Stomach (tissue), 9 donors: ENCODE results near the gene AMIGO1. TPM values are rescaled to one million over a fixed set of nuclear protein-coding genes. Genes with fewer than 3 reads are reported as not detected.

Source experiments
- DNase-seq, 2 donors: peaks; one replicate each; pipeline versions ENCODE4 v3.0.0 to v3.0.0-alpha.2; 2013 to 2019
- H3K27ac ChIP-seq, 5 donors: fragments of 200-600 bp in 4 of 5; sonication (generic) in 4 of 5; one replicate each; pipeline ENCODE4 v1.5.1; 2013 to 2019; ENCODE audit warnings: mild to moderate bottlenecking in 1 of 5, moderate library complexity in 1 of 5
- H3K27me3 ChIP-seq, 3 donors: fragments of 200-600 bp; sonication (generic); one replicate each; pipeline ENCODE4 v1.5.1; 2017 to 2019; ENCODE audit warnings: mixed run types in 1 of 3
- H3K36me3 ChIP-seq, 4 donors: fragments of 200-600 bp; sonication (generic); 1 replicate in 3 of 4; 2 replicates in 1 of 4; pipeline ENCODE4 v1.5.1; 2016 to 2019
- H3K4me1 ChIP-seq, 4 donors: fragments of 200-600 bp; sonication (generic); one replicate each; pipeline ENCODE4 v1.5.1; 2016 to 2019
- H3K4me3 ChIP-seq, 4 donors: fragments of 200-600 bp; sonication (generic) in 3 of 4; one replicate each; pipeline ENCODE4 v1.5.1; 2016 to 2019; ENCODE audit warnings: mild to moderate bottlenecking in 1 of 4
- H3K9me3 ChIP-seq, 4 donors: fragments of 200-600 bp; sonication (generic); one replicate each; pipeline ENCODE4 v1.5.1; 2016 to 2019
- EP300 ChIP-seq: sonication (generic); formaldehyde crosslinking; IDR thresholded peaks from one replicate; pipeline ENCODE4 v1.6.1; 2017; ENCODE audit warnings: antibody characterized with exemption
- POLR2A ChIP-seq, 4 donors: fragments of 450-650 bp; IDR thresholded peaks; one replicate each; pipeline ENCODE4 v1.6.1; 2016; ENCODE audit warnings: antibody characterized with exemption in 4 of 4, control low read depth in 2 of 4, mild to moderate bottlenecking in 1 of 4, moderate library complexity in 1 of 4
- POLR2AphosphoS5 ChIP-seq, 3 donors: sonication (generic); formaldehyde crosslinking; IDR thresholded peaks; one replicate each; pipeline ENCODE4 v1.6.1; 2016; ENCODE audit warnings: antibody characterized with exemption in 3 of 3
- WGBS, 5 donors: extraction: QIAGEN DNeasy Blood & Tissue Kit in 3 of 5; methylation state at CpG; one replicate each; pipeline versions ENCODE4 v1.1.5 to v1.1.7; 2013 to 2018; 5-methylcytosine and 5-hydroxymethylcytosine counted together
- intact Hi-C: fragments of 100-400 bp; cut with DNase I; formaldehyde crosslinking; loops from one replicate; pipeline ENCODE4 v1.15.1; 2023; ENCODE audit warnings: low total_unique reads
- polyA plus RNA-seq, 3 donors: library from polyadenylated mRNA; stranded (reverse); fragments of 200-250 nt; gene quantifications; one replicate each; pipeline ENCODE4 v1.2.3, GENCODE V29; 2013
- total RNA-seq, 5 donors: library from RNA; depleted of rRNA; stranded (reverse); fragments of >200 nt; gene quantifications; one replicate each; pipeline versions ENCODE4 v1.1.0 to v1.2.3, GENCODE V29; 2014 to 2016
- TF ChIP-seq, protein P1 (sequence below), 7 experiments: fragments of 450-650 bp in 4 of 7; fragments of 200-600 bp in 3 of 7; sonication (generic) in 3 of 7; IDR thresholded peaks; one replicate each; pipeline ENCODE4 v1.5.1; 2016 to 2019; ENCODE audit warnings: antibody characterized with exemption in 7 of 7, control low read depth in 2 of 7, mild to moderate bottlenecking in 1 of 7
- donor health status: healthy with polysubstance abuse.
- donor health status: Bipolar disorder and iron deficiency.
- donor health status: healthy.

AMIGO1 gene
- total and polyA plus RNA-seq, 8 donors: 1.3 to 25.7 (median 2.2) TPM

DNA sequence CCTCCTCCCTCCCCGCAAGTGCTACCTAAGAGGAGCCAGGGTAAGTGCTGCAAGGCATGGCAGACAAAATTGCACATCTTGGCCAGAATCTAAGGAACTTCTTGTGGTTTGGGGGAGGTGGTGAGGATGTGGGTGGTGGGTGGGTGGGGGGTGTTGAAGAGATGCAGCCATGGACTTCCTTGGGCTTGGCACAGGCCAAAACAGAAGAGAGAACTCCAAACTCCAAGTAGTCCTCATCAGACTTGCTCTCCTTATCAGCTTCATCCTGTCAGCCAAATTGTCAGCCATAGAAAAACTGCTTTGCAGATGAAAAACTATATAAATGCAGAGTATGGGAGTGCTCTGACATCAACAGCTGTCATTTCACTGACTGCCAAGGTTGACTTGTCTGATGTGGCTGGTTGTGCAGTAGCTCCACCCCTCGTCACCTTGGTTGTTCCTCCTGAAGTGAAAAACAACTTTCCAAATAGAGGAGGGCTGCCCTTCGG is 7.1 kb downstream of the AMIGO1 start:
- 67 to 87% (median 73%) methylated on average over 2 to 3 of the region's 3 CpGs for WGBS, 5 donors
- no peaks in the 10 kb centered on the region for H3K27me3 ChIP-seq
- H3K4me1 ChIP-seq: peaks cover 34 to 76% (median 48%) of the 10 kb centered on the region in 4 donors
- TF ChIP-seq POLR2AphosphoS5 (IDR thresholded peaks at IDR 0.05): no peak
- TF ChIP-seq EP300: no peak
- no peak for TF ChIP-seq POLR2A (IDR thresholded peaks at IDR 0.05)
- TF ChIP-seq, protein P1, sequence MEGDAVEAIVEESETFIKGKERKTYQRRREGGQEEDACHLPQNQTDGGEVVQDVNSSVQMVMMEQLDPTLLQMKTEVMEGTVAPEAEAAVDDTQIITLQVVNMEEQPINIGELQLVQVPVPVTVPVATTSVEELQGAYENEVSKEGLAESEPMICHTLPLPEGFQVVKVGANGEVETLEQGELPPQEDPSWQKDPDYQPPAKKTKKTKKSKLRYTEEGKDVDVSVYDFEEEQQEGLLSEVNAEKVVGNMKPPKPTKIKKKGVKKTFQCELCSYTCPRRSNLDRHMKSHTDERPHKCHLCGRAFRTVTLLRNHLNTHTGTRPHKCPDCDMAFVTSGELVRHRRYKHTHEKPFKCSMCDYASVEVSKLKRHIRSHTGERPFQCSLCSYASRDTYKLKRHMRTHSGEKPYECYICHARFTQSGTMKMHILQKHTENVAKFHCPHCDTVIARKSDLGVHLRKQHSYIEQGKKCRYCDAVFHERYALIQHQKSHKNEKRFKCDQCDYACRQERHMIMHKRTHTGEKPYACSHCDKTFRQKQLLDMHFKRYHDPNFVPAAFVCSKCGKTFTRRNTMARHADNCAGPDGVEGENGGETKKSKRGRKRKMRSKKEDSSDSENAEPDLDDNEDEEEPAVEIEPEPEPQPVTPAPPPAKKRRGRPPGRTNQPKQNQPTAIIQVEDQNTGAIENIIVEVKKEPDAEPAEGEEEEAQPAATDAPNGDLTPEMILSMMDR (IDR thresholded peaks at IDR 0.05): no peak
- peaks cover 6 to 29% (median 26%) of the 10 kb centered on the region in 4 donors for H3K36me3 ChIP-seq
- H3K27ac ChIP-seq: peak overlapping the region in 4 of 5 donors; percentile 29 to 56 (median 40)
- intact Hi-C loops: no loop called here
- H3K4me3 ChIP-seq: no peak overlapping the region
- no peaks in the 10 kb centered on the region for H3K9me3 ChIP-seq
- DNase-seq: peak in 1 of 2 donors; percentile 51

DNA sequence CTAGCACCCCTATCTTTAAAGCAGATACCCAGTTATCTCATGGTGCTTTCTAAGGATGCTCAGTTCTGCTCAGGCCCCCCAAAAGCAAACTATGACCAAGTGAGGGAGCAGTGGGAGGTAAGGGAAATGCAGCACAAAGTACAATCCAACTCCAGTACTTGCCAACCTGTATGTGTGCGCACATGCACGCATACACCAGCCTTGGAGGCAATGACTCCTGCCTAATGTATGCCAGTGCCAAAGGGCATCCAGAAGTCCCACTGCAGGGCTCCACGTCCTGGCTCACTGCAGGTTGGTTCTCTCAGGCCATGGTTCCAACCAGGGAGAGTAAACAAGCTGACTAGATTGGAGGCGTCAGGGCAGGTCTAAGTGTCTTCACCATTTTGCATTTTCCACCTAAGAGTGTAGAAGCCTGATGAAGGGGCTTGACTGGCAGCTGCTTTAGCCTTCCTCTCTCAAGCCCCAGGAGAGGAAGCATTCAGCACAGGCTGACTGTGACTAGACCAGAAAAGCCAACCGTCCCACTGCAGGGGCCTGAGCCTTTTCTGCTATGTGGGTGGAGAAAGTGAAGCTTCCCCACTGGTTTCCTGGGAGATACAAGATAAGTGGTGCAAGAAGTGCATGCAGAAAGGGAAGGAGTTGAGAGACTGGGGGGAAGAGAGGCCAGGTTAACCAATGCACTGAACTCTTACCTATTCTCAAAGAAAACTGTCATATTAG is 7.7 kb downstream of the AMIGO1 start:
- H3K27me3 ChIP-seq: no peaks in the 10 kb centered on the region
- H3K9me3 ChIP-seq: no peaks in the 10 kb centered on the region
- H3K36me3 ChIP-seq: peaks cover 10 to 35% (median 30%) of the 10 kb centered on the region in 4 donors
- H3K4me1 ChIP-seq: peaks cover 34 to 77% (median 48%) of the 10 kb centered on the region in 4 donors
- peak overlapping the region in 4 of 5 donors; percentile 29 to 56 (median 40) for H3K27ac ChIP-seq
- no peak overlapping the region for H3K4me3 ChIP-seq
- TF ChIP-seq POLR2AphosphoS5 (IDR thresholded peaks at IDR 0.05): no peak
- TF ChIP-seq, protein P1 (IDR thresholded peaks at IDR 0.05): no peak
- no peak for TF ChIP-seq POLR2A (IDR thresholded peaks at IDR 0.05)
- TF ChIP-seq EP300: no peak
- intact Hi-C loops: no loop called here
- no peak for DNase-seq
- WGBS, 5 donors: 65 to 78% (median 66%) methylated on average over 5 of the region's 5 CpGs

DNA sequence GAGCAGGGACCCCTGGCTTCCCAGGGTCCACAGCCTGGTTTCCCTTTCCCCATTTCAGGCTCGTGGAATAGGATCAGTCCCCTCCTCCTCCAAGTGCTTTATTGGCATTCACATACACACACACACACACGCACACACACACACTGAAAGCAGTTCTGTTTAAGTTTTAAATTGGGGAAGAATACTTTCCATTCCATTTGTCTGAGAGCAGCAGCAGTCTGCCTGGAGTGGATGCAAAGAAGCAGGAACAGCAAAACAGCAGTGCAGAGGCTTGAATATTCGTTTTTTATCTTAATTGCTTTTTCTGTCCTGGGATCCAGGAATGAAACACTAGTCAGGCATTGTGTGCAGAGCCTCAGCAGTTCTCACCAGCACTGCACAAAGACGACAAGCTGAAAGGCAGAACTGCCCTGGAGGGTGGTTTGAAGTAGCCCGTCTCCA is 8.6 kb downstream of the AMIGO1 start:
- TF ChIP-seq, protein P1 (IDR thresholded peaks at IDR 0.05): no peak
- TF ChIP-seq POLR2AphosphoS5 (IDR thresholded peaks at IDR 0.05) (no peak), POLR2A (IDR thresholded peaks at IDR 0.05) (no peak), EP300 (no peak)
- Histone ChIP-seq H3K4me1 (peaks cover 34 to 79% (median 48%) of the 10 kb centered on the region in 4 donors), H3K9me3 (no peaks in the 10 kb centered on the region), H3K27me3 (no peaks in the 10 kb centered on the region), H3K4me3 (no peak overlapping the region), H3K27ac (peak overlapping the region in 4 of 5 donors; percentile 23 to 61 (median 50)), H3K36me3 (peaks cover 19 to 43% (median 39%) of the 10 kb centered on the region in 4 donors)
- 35 to 46% (median 43%) methylated on average over 5 of the region's 5 CpGs for WGBS, 5 donors
- peak in 1 of 2 donors; percentile 65 for DNase-seq
- intact Hi-C loops: no loop called here

DNA sequence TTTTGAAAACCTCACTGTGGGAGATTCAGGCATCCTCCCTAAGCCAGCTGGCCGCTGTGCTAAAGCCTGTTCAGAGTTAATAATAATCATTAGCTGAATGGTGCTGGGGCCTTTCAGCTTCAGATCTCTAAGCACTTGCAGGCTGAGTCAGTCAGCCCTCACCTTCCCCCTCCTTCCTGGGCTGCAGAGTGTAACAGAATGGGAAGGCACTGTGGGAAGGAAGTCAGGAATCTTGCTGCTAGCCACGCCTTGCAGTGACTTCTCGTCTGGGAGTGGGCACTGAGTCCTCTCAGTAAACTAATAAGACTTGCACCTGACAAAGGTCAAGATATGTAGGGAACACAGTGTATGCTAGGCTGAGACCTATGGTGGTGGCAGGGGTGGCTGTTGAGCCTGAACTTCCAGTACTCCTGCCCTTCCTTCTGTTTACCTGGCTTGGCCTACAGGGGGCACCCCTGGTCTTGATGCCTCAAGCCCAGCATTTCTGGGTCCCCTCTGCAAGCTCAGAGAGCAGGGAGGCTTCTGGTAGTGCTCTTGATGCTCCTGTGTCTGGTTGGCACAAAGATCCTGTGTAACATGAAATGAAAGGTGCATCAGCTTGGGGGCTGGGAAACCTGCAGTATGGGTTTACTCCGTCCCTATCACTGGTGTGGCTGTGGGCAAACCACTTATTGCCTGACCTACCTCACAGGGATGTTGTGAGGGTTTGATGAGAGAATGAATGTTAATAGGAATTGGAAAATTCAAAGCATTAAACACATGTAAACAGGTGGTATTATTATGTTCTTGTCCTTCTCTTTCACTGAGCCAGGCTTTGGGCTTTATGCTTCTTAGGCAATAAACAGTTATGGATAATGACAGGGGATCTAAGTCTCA is 9.6 kb downstream of the AMIGO1 start:
- no peaks in the 10 kb centered on the region for H3K27me3 ChIP-seq
- peak overlapping the region in 4 of 5 donors; percentile 16 to 56 (median 34) for H3K27ac ChIP-seq
- peaks cover 37 to 87% (median 58%) of the 10 kb centered on the region in 4 donors for H3K4me1 ChIP-seq
- H3K4me3 ChIP-seq: no peak overlapping the region
- TF ChIP-seq, protein P1 (IDR thresholded peaks at IDR 0.05): peak in 3 of 7 experiments; percentile 4 to 26 (median 18)
- TF ChIP-seq EP300: no peak
- peak; percentile 60 to 66 for DNase-seq
- WGBS, 5 donors: 50 to 71% (median 60%) methylated on average over 4 of the region's 4 CpGs
- H3K36me3 ChIP-seq: peaks cover 19 to 48% (median 43%) of the 10 kb centered on the region in 4 donors
- intact Hi-C loops: no loop called here
- no peaks in the 10 kb centered on the region for H3K9me3 ChIP-seq
